NT2/D1 (cell line): ENCODE data around the gene ATIC.

Experiments
- SUZ12 ChIP-seq: IDR thresholded peaks from 2 replicates; pipeline ENCODE4 v1.6.1; 2011; ENCODE audit not compliant: insufficient read length, insufficient read depth; ENCODE audit errors: extremely low read depth
- YY1 ChIP-seq: IDR thresholded peaks from 2 replicates; pipeline ENCODE4 v1.6.1; 2011; ENCODE audit not compliant: insufficient read length, insufficient read depth
- ZNF274 ChIP-seq: IDR thresholded peaks from 2 replicates; pipeline ENCODE4 v1.6.1; 2011; ENCODE audit warnings: mild to moderate bottlenecking, low read depth, low read length

GRCh38 chr2:215319500-215319899 is 7.6 kb downstream of the ATIC start:
- no peak for TF ChIP-seq YY1
- no peak for TF ChIP-seq ZNF274
- no peak for TF ChIP-seq SUZ12
